OCI-LY3 (cell line): Measurements from ENCODE around the gene CIAO2B.

Source experiments
- H2AFZ ChIP-seq: fragments of 200-600, 300-600 bp; shearing (Covaris generic); 2 replicates; pipeline ENCODE4 v1.6.0; 2014; ENCODE audit warnings: antibody characterized with exemption, low read depth, low read length
- H3K27ac ChIP-seq: fragments of 200-600, 300-600 bp; sonication (generic); 2 replicates; pipeline ENCODE4 v1.5.1; 2014; ENCODE audit warnings: mild to moderate bottlenecking, low read length, moderate library complexity, mixed read lengths
- H3K27me3 ChIP-seq: fragments of 200-600, 300-600 bp; sonication (generic); 2 replicates; pipeline ENCODE4 v1.6.1; 2014; ENCODE audit warnings: low read depth, low read length, mixed read lengths
- H3K36me3 ChIP-seq: fragments of 200-600, 300-600 bp; sonication (generic); replicated peaks from 2 replicates; pipeline ENCODE3; 2014; ENCODE audit warnings: low read depth, low read length, mixed read lengths
- H3K4me1 ChIP-seq: fragments of 300-600, 200-600 bp; sonication (generic); 2 replicates; pipeline ENCODE4 v1.6.1; 2014; ENCODE audit warnings: low read length, mixed read lengths
- H3K4me2 ChIP-seq: fragments of 200-600, 300-600 bp; sonication (generic); 2 replicates; pipeline ENCODE4 v1.6.1; 2014; ENCODE audit warnings: low read length, mixed read lengths
- H3K4me3 ChIP-seq: fragments of 300-600, 200-600 bp; sonication (generic); 2 replicates; pipeline ENCODE4 v1.5.1; 2014; ENCODE audit warnings: antibody characterized with exemption, mild to moderate bottlenecking, low read length, moderate library complexity
- H3K79me2 ChIP-seq: fragments of 300-600, 200-600 bp; shearing (Covaris generic); 2 replicates; pipeline ENCODE4 v1.6.1; 2014; ENCODE audit warnings: mild to moderate bottlenecking, low read length, mixed read lengths
- H3K9ac ChIP-seq: fragments of 300-600, 200-600 bp; shearing (Covaris generic); 2 replicates; pipeline ENCODE4 v1.6.0; 2014; ENCODE audit warnings: mild to moderate bottlenecking, low read length, moderate library complexity
- H3K9me3 ChIP-seq: fragments of 200-600, 300-600 bp; shearing (Covaris generic); 2 replicates; pipeline ENCODE4 v1.6.1; 2014; ENCODE audit warnings: low read length, mixed read lengths; ENCODE audit not compliant: insufficient read depth
- H4K20me1 ChIP-seq: fragments of 200-600, 300-600 bp; sonication (generic); 2 replicates; pipeline ENCODE4 v1.6.1; 2016; ENCODE audit warnings: low read length, mixed read lengths; ENCODE audit not compliant: insufficient read depth
- EZH2phosphoT487 ChIP-seq: fragments of 200-600 bp; shearing (Covaris generic); IDR thresholded peaks from 2 replicates; pipeline ENCODE4 v1.6.1; 2018; ENCODE audit warnings: antibody characterized with exemption, mixed run types, low read depth
- TF ChIP-seq, protein P1 (sequence below): fragments of 200-600, 300-600 bp; sonication (generic); IDR thresholded peaks from 2 replicates; pipeline ENCODE4 v1.5.1; 2014; ENCODE audit warnings: antibody characterized with exemption, low read length, low read depth

The CIAO2B gene

DNA sequence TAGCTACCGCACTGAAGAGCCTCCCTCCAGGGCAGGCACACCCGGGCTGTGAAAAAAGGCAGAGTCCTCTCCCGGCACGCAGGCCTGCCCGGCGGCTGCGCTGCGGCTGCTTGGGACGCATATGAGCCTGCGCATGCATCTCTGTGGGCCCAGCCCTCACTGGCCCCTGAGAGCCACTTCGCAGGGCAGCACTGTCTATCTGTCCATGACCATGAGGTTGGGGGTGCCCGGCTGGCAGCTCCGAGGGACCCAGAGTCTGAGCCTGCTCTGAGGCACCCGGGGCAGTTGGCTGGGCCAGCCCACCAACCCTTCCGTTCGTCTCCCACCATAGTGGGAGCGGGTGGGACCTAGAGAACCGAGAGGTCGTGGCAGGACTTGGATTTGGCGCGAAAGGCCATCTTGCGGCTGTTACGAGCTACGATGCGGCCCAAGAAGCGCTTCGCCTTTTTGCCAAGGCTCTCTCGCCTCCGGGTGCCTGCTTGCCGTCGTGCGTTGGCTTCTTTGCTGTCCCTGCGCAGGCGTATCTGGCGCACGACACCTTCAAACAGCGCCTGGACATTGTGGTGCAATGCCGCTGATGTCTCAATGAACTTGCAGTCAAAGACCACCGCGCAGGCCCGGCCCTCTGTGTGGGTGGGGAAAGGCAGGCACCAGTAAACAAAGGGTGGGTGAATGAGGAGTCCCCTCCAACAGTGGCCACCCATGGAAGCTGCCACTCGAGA lies 12.3 kb downstream of the CIAO2B start:
- no peak overlapping the region for H2AFZ ChIP-seq
- H3K9ac ChIP-seq, result no peak overlapping the region
- no peaks in the 10 kb centered on the region for H4K20me1 ChIP-seq
- H3K36me3 ChIP-seq, result no peaks in the 10 kb centered on the region
- H3K27me3 ChIP-seq, result no peaks in the 10 kb centered on the region
- no peaks in the 10 kb centered on the region for H3K79me2 ChIP-seq
- no peak overlapping the region for H3K4me3 ChIP-seq
- no peaks in the 10 kb centered on the region for H3K9me3 ChIP-seq
- no peak overlapping the region for H3K4me2 ChIP-seq
- no peak for TF ChIP-seq EZH2phosphoT487
- TF ChIP-seq, protein P1, sequence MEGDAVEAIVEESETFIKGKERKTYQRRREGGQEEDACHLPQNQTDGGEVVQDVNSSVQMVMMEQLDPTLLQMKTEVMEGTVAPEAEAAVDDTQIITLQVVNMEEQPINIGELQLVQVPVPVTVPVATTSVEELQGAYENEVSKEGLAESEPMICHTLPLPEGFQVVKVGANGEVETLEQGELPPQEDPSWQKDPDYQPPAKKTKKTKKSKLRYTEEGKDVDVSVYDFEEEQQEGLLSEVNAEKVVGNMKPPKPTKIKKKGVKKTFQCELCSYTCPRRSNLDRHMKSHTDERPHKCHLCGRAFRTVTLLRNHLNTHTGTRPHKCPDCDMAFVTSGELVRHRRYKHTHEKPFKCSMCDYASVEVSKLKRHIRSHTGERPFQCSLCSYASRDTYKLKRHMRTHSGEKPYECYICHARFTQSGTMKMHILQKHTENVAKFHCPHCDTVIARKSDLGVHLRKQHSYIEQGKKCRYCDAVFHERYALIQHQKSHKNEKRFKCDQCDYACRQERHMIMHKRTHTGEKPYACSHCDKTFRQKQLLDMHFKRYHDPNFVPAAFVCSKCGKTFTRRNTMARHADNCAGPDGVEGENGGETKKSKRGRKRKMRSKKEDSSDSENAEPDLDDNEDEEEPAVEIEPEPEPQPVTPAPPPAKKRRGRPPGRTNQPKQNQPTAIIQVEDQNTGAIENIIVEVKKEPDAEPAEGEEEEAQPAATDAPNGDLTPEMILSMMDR, result no peak
- no peak overlapping the region for H3K27ac ChIP-seq
- H3K4me1 ChIP-seq, result peaks cover 11% of the 10 kb centered on the region

DNA sequence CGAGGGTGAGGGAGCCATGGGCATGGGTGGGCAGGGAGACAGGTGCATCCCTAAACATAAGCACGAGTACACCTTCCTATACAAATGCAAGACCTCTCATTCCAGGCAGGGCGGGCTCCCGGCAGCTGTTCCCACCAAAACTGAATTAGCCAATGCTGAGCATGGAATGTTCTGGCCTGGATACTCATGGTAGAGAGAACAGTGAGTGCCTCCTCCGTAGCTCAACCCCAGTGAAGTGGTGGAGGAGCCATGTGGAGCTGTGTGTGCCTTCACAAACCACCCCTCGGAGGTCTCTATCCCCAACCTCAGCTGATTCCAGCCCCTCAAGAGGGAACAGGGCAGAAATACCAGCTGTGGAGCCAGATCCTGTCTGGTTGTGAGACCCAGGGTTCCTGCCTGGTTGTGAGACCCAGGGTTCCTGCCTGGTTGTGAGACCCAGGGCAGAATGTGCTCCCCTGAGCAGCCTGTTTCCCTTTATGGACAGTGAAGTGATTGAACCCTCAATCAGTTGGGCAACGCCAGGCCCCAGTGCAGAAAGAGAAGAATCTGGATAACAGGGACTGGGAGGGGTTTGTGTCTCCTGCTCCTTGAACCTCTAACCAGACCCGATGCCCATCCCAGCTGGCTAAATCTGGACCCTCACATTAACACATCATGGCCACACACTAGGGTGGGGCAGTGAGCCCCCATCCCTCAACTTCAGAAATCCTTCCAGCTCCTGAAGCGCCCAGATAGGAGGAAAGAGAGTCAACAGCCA lies 13.1 kb downstream of the CIAO2B start:
- H3K27me3 ChIP-seq, result 0 out of 2 replicates have a peak, but pooled peaks cover 5% of the 10 kb centered on the region
- no peak overlapping the region for H3K9ac ChIP-seq
- no peak for TF ChIP-seq EZH2phosphoT487
- TF ChIP-seq, protein P1, result no peak
- H4K20me1 ChIP-seq, result no peaks in the 10 kb centered on the region
- no peak overlapping the region for H2AFZ ChIP-seq
- H3K36me3 ChIP-seq, result no peaks in the 10 kb centered on the region
- H3K9me3 ChIP-seq, result no peaks in the 10 kb centered on the region
- H3K4me1 ChIP-seq, result peaks cover 3% of the 10 kb centered on the region; the same call in 1 of the 2 replicates
- H3K4me2 ChIP-seq, result no peak overlapping the region
- H3K79me2 ChIP-seq, result no peaks in the 10 kb centered on the region
- no peak overlapping the region for H3K4me3 ChIP-seq
- no peak overlapping the region for H3K27ac ChIP-seq

DNA sequence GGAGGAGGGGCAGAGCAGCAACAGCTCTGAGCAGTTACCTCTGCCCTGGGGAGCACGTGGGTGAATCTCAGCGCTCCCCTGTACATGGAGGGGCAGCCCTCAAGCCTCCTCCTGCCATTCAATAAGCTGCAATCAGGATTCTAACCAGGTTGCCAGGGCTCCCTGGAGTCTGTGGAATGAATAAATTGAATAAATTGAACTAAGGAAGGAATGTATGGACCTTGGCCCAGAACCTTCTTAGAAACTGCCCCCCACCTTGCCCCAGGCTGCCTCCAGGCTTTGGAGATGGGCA lies 14.0 kb downstream of the CIAO2B start:
- Histone ChIP-seq H3K79me2 (no peaks in the 10 kb centered on the region), H3K27ac (no peak overlapping the region), H3K9ac (no peak overlapping the region), H2AFZ (no peak overlapping the region), H3K9me3 (no peaks in the 10 kb centered on the region), H3K27me3 (0 out of 2 replicates have a peak, but pooled peaks cover 8% of the 10 kb centered on the region), H3K36me3 (no peaks in the 10 kb centered on the region), H3K4me3 (no peak overlapping the region), H4K20me1 (no peaks in the 10 kb centered on the region), H3K4me1 (0 out of 2 replicates have a peak, but pooled peaks cover 3% of the 10 kb centered on the region), H3K4me2 (no peak overlapping the region)
- TF ChIP-seq, protein P1, result no peak

DNA sequence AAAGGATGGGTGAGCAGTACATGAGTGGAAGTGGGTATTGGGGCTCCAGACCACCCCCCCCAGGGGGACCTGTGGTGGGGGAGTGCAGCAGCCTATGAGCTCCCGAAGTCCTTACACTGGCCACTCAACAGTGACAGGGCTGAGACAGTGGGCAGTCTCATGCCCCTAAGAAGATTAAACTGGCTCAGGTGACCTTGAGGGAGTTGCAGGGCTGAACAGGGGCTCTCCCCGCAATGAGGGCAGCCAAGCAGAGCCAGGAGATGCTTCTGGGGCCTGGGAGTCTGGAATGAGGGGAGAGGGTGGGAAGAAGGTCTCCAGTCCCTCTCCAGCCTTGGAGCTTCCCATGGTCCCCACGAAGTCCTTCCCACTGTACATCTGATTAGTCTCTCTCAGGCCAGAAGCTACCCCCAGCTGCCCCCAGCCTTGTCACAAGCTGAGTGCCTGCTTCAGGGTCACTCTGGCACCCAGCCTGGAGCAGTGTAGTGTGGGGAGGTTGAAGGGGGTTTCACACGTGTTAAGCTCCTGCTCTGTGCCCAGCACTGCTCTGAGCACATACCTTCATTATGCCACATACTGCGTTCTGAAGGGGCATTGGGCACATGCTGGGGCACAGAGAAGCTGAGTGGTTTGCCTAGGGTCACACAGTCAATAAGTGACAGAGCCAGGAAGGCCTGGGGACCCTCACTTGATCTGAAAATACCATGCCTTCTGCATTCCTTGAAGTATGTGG lies 14.5 kb downstream of the CIAO2B start:
- Histone ChIP-seq H2AFZ (no peak overlapping the region), H4K20me1 (no peaks in the 10 kb centered on the region), H3K9ac (no peak overlapping the region), H3K4me2 (no peak overlapping the region), H3K9me3 (no peaks in the 10 kb centered on the region), H3K4me1 (0 out of 2 replicates have a peak, but pooled peaks cover 3% of the 10 kb centered on the region), H3K79me2 (no peaks in the 10 kb centered on the region), H3K27ac (no peak overlapping the region), H3K4me3 (no peak overlapping the region), H3K36me3 (no peaks in the 10 kb centered on the region), H3K27me3 (0 out of 2 replicates have a peak, but pooled peaks cover 8% of the 10 kb centered on the region)
- TF ChIP-seq, protein P1, result no peak
- no peak for TF ChIP-seq EZH2phosphoT487
